ENCODE data around the gene CECR2.
"Not testable (repeated sequence)": the region's sequence is repeated elsewhere in the genome, so short reads cannot be mapped to it uniquely, and the experiment has no call there.

The CECR2 gene

GRCh38 chr22:17501679-17502285 is 132.5 kb downstream of the CECR2 start:
- DNase-seq (ENCODE audit: low read depth in 1 of 2, low spot score in 1 of 2), result peak in 1 of 2 donors; percentile 26

- no peak for DNase-seq (ENCODE audit: low read depth in 1 of 2, low spot score in 1 of 2)
Measured at GRCh38 chr22:17508110-17508509, 138.8 kb downstream of the CECR2 start.

- no peak for DNase-seq (ENCODE audit: low read depth in 1 of 2, low spot score in 1 of 2)
Measured at GRCh38 chr22:17512960-17513359, 143.7 kb downstream of the CECR2 start.

- DNase-seq (ENCODE audit: low read depth in 1 of 2, low spot score in 1 of 2), result no peak
Measured at GRCh38 chr22:17513612-17514011, 144.4 kb downstream of the CECR2 start.

GRCh38 chr22:17514084-17514483 is 144.8 kb downstream of the CECR2 start:
- no peak for DNase-seq (ENCODE audit: low read depth in 1 of 2, low spot score in 1 of 2)

GRCh38 chr22:17518406-17518805 is 149.1 kb downstream of the CECR2 start:
- DNase-seq (ENCODE audit: low read depth in 1 of 2, low spot score in 1 of 2), result no peak

GRCh38 chr22:17521971-17522370 is 152.7 kb downstream of the CECR2 start:
- DNase-seq (ENCODE audit: low read depth in 1 of 2, low spot score in 1 of 2), result not testable (repeated sequence)

GRCh38 chr22:17523925-17524324 is 154.7 kb downstream of the CECR2 start:
- DNase-seq (ENCODE audit: low read depth in 1 of 2, low spot score in 1 of 2), result no peak

- DNase-seq (ENCODE audit: low read depth in 1 of 2, low spot score in 1 of 2), result no peak
Measured at GRCh38 chr22:17536269-17536668, 167.0 kb downstream of the CECR2 start.

GRCh38 chr22:17537155-17537554 is 167.9 kb downstream of the CECR2 start:
- DNase-seq (ENCODE audit: low read depth in 1 of 2, low spot score in 1 of 2), result no peak

GRCh38 chr22:17540481-17540880 is 171.2 kb downstream of the CECR2 start:
- no peak for DNase-seq (ENCODE audit: low read depth in 1 of 2, low spot score in 1 of 2)

- DNase-seq (ENCODE audit: low read depth in 1 of 2, low spot score in 1 of 2), result no peak
Measured at GRCh38 chr22:17541476-17541875, 172.2 kb downstream of the CECR2 start.

GRCh38 chr22:17542452-17542851 is 173.2 kb downstream of the CECR2 start:
- DNase-seq (ENCODE audit: low read depth in 1 of 2, low spot score in 1 of 2), result no peak

GRCh38 chr22:17548010-17548755 is 178.9 kb downstream of the CECR2 start:
- no peak for DNase-seq (ENCODE audit: low read depth in 1 of 2, low spot score in 1 of 2)

GRCh38 chr22:17548756-17549035 is 179.4 kb downstream of the CECR2 start:
- no peak for DNase-seq (ENCODE audit: low read depth in 1 of 2, low spot score in 1 of 2)

GRCh38 chr22:17549183-17549582 is 179.9 kb downstream of the CECR2 start:
- DNase-seq (ENCODE audit: low read depth in 1 of 2, low spot score in 1 of 2), result no peak

- no peak for DNase-seq (ENCODE audit: low read depth in 1 of 2, low spot score in 1 of 2)
Measured at GRCh38 chr22:17549655-17550054, 180.4 kb downstream of the CECR2 start.

- no peak for DNase-seq (ENCODE audit: low read depth in 1 of 2, low spot score in 1 of 2)
Measured at GRCh38 chr22:17552737-17553136, 183.5 kb downstream of the CECR2 start.

- no peak for DNase-seq (ENCODE audit: low read depth in 1 of 2, low spot score in 1 of 2)
Measured at GRCh38 chr22:17554814-17555213, 185.6 kb downstream of the CECR2 start.

GRCh38 chr22:17559188-17559587 is 189.9 kb downstream of the CECR2 start:
- DNase-seq (ENCODE audit: low read depth in 1 of 2, low spot score in 1 of 2), result no peak

GRCh38 chr22:17562906-17563870 is 193.9 kb downstream of the CECR2 start, which contains the start of gene SLC25A18:
TSS of gene SLC25A18 (plus strand) at chr22:17563498. CDS start at chr22:17579945, 16,447 bp downstream.
- no peak for DNase-seq (ENCODE audit: low read depth in 1 of 2, low spot score in 1 of 2)

GRCh38 chr22:17563936-17564391 is 194.7 kb downstream of the CECR2 start:
- DNase-seq (ENCODE audit: low read depth in 1 of 2, low spot score in 1 of 2), result no peak
